GM12801 (cell line): ENCODE measurements around the gene BCAS1.

ENCODE experiments used
- CTCF ChIP-seq: IDR thresholded peaks from one replicate; pipeline ENCODE4 v1.5.1; 2011; ENCODE audit warnings: control low read depth; ENCODE audit not compliant: insufficient read length; ENCODE audit errors: extremely low read depth

The BCAS1 gene

GRCh38 chr20:53986037-53986650, 84.2 kb downstream of the BCAS1 start:
- TF ChIP-seq CTCF: no peak

- no peak for TF ChIP-seq CTCF
Measured at GRCh38 chr20:53985150-53985518, 85.3 kb downstream of the BCAS1 start.

GRCh38 chr20:53984356-53985149, 85.8 kb downstream of the BCAS1 start:
- no peak for TF ChIP-seq CTCF

GRCh38 chr20:53983401-53983800, 87.0 kb downstream of the BCAS1 start:
- TF ChIP-seq CTCF: no peak

GRCh38 chr20:53982624-53983023, 87.8 kb downstream of the BCAS1 start:
- TF ChIP-seq CTCF: no peak

- no peak for TF ChIP-seq CTCF
Measured at GRCh38 chr20:53981752-53982437, 88.5 kb downstream of the BCAS1 start.

- no peak for TF ChIP-seq CTCF
Measured at GRCh38 chr20:53981130-53981529, 89.3 kb downstream of the BCAS1 start.
